A549 (cell line): ENCODE measurements around the gene RERE. TPM values are rescaled to one million over a fixed set of nuclear protein-coding genes. Genes with fewer than 3 reads are reported as not detected.

Experiments
- ATAC-seq, 2 experiments: fragments of 200-7000 bp in 1 of 2; fragments of >200 bp in 1 of 2; cut with Nextera tagmentation in 1 of 2; cut with Tn5 transposase in 1 of 2; 3 replicates each; pipeline versions ENCODE4 v1.8.0 to v1.9.1; 2018 to 2020; ENCODE audit warnings: mild to moderate bottlenecking in 1 of 2, moderate library complexity in 1 of 2
- CTCF ChIA-PET: fragments of 300-600 bp; sonication (Branson Sonifier 250); formaldehyde crosslinking; extraction: SDS; loops from one replicate; lab custom pipeline; 2021; ENCODE audit warnings: antibody characterized with exemption, inconsistent platforms; lab: Yijun Ruan, JAX
- POLR2A ChIA-PET: fragments of 350-600 bp; formaldehyde crosslinking; extraction: SDS; loops from one replicate; lab custom pipeline; 2021; ENCODE audit warnings: antibody characterized with exemption, inconsistent platforms; lab: Yijun Ruan, JAX
- DNase-seq, 2 experiments: peaks; one replicate each; pipeline versions ENCODE4 v3.0.0 to v3.0.0-alpha.2; 2011 to 2016; ENCODE audit warnings: low read depth in 1 of 2, low spot score in 1 of 2
- FAIRE-seq: peaks from 2 replicates; lab custom pipeline; 2011; peaks lifted over from hg19 to GRCh38; lab: Jason Lieb, UNC
- H3K27ac ChIP-seq, 2 experiments: fragments of >200 bp; sonication (Bioruptor Twin); formaldehyde crosslinking; 3 replicates each; pipeline ENCODE4 v1.5.1; 2016 to 2017
- H3K4me1 ChIP-seq: fragments of >200 bp; sonication (Bioruptor Twin); formaldehyde crosslinking; 3 replicates; pipeline ENCODE4 v1.6.1; 2016
- H3K4me2 ChIP-seq: fragments of >200 bp; sonication (Bioruptor Twin); formaldehyde crosslinking; 3 replicates; pipeline ENCODE4 v1.6.1; 2016
- H3K4me3 ChIP-seq: fragments of >200 bp; sonication (Bioruptor Twin); formaldehyde crosslinking; 3 replicates; pipeline ENCODE4 v1.5.1; 2016
- H3K9me3 ChIP-seq: fragments of >200 bp; sonication (Bioruptor Twin); formaldehyde crosslinking; 3 replicates; pipeline ENCODE4 v1.6.1; 2016
- ATOH8 ChIP-seq: fragments of 250-450 bp; sonication (Bioruptor Pico); IDR thresholded peaks from 2 replicates; pipeline ENCODE4 v1.5.0; 2020; ENCODE audit warnings: low read depth, mild to moderate bottlenecking, moderate library complexity
- BHLHE40 ChIP-seq: IDR thresholded peaks from 2 replicates; pipeline ENCODE4 v1.6.1; 2012; ENCODE audit warnings: low read depth, low read length, inconsistent platforms
- CBX2 ChIP-seq: fragments of 200-600 bp; sonication (generic); IDR thresholded peaks from 2 replicates; pipeline ENCODE4 v1.6.1; 2016; ENCODE audit warnings: low read depth, mild to moderate bottlenecking, borderline replicate concordance
- CEBPB ChIP-seq, 2 experiments: fragments of >200 bp in 1 of 2; sonication (Bioruptor Twin) in 1 of 2; formaldehyde crosslinking in 1 of 2; IDR thresholded peaks; 2 replicates each; pipeline ENCODE4 v1.6.1; 2012 to 2016
- CHD4 ChIP-seq: fragments of 200-600 bp; sonication (generic); IDR thresholded peaks from 2 replicates; pipeline ENCODE4 v1.6.1; 2016; ENCODE audit warnings: antibody characterized with exemption, mild to moderate bottlenecking, borderline replicate concordance
- CTCF ChIP-seq: fragments of >200 bp; sonication (Bioruptor Twin); formaldehyde crosslinking; IDR thresholded peaks from 3 replicates; pipeline ENCODE4 v1.5.1; 2016
- E2F6 ChIP-seq: IDR thresholded peaks from 2 replicates; pipeline ENCODE4 v1.6.1; 2012; ENCODE audit warnings: low read depth, borderline replicate concordance
- ESRRA ChIP-seq: fragments of 150-350 bp; IDR thresholded peaks from 2 replicates; pipeline ENCODE4 v1.6.1; 2014; ENCODE audit warnings: mild to moderate bottlenecking, low read length, borderline replicate concordance
- HOXA7 ChIP-seq: fragments of 250-450 bp; sonication (Bioruptor Pico); IDR thresholded peaks from 2 replicates; pipeline ENCODE4 v1.5.0; 2020; ENCODE audit warnings: mild to moderate bottlenecking, moderate library complexity
- HOXB5 ChIP-seq: fragments of 250-450 bp; sonication (Bioruptor Pico); IDR thresholded peaks from 2 replicates; pipeline ENCODE4 v1.5.0; 2020; ENCODE audit warnings: mild to moderate bottlenecking, moderate library complexity
- JUN ChIP-seq, 2 experiments: fragments of >200 bp; sonication (Bioruptor Twin); formaldehyde crosslinking; IDR thresholded peaks; 2 replicates in 1 of 2; 3 replicates in 1 of 2; pipeline ENCODE4 v1.6.1; 2016 to 2017
- KDM1A ChIP-seq: fragments of 200-600 bp; sonication (generic); IDR thresholded peaks from 2 replicates; pipeline ENCODE4 v1.6.1; 2016; ENCODE audit warnings: low read depth, mild to moderate bottlenecking
- MAFK ChIP-seq: fragments of 450-650 bp; IDR thresholded peaks from 2 replicates; pipeline ENCODE4 v1.6.1; 2014; ENCODE audit not compliant: partially characterized antibody
- MYC ChIP-seq: IDR thresholded peaks from 2 replicates; pipeline ENCODE4 v1.6.1; 2012; ENCODE audit warnings: mild to moderate bottlenecking, inconsistent platforms, low read length, improper control_type of control experiment, borderline replicate concordance
- NFE2L2 ChIP-seq: fragments of 150-350 bp; conservative IDR thresholded peaks from 2 replicates; pipeline ENCODE4 v1.6.1; 2014; ENCODE audit warnings: low read length
- RCOR1 ChIP-seq: fragments of 150-350 bp; IDR thresholded peaks from 2 replicates; pipeline ENCODE4 v1.6.1; 2014; ENCODE audit warnings: antibody characterized with exemption, low read length, low read depth
- RFX5 ChIP-seq: fragments of 450-650 bp; IDR thresholded peaks from 2 replicates; pipeline ENCODE4 v1.7.1; 2014; ENCODE audit warnings: antibody characterized with exemption, mild to moderate bottlenecking, moderate library complexity
- RNF2 ChIP-seq: fragments of 200-600 bp; sonication (generic); IDR thresholded peaks from 2 replicates; pipeline ENCODE4 v1.6.1; 2016; ENCODE audit warnings: low read depth, mild to moderate bottlenecking, antibody characterized with exemption, moderate library complexity, borderline replicate concordance
- SMC3 ChIP-seq: fragments of >200 bp; sonication (Bioruptor Twin); formaldehyde crosslinking; IDR thresholded peaks from 3 replicates; pipeline ENCODE4 v1.6.1; 2018; ENCODE audit warnings: inconsistent platforms
- ZC3H11A ChIP-seq: fragments of 450-650 bp; IDR thresholded peaks from 2 replicates; pipeline ENCODE4 v1.6.1; 2014; ENCODE audit warnings: antibody characterized with exemption, mild to moderate bottlenecking
- ZFP36 ChIP-seq: fragments of 450-650 bp; IDR thresholded peaks from 2 replicates; pipeline ENCODE4 v1.6.1; 2014; ENCODE audit warnings: borderline replicate concordance; ENCODE audit not compliant: partially characterized antibody
- WGBS: methylation state at CpG from one replicate; pipeline ENCODE4 v1.1.6; 2017; ENCODE audit errors: missing lambda C conversion rate; 5-methylcytosine and 5-hydroxymethylcytosine counted together
- polyA plus RNA-seq, 4 experiments: library from polyadenylated mRNA; depleted of rRNA in 3 of 4; stranded (reverse); fragments of >200 nt; fragmentation: RNase III in 1 of 4; extraction: RNeasy Plus Mini Kit Qiagen cat#74134 plus additional on column Dnase treatment in 1 of 4; gene quantifications; 2 replicates in 3 of 4; 3 replicates in 1 of 4; pipeline ENCODE4 v1.2.3, GENCODE V29; 2011 to 2017
- TF ChIP-seq, protein P1 (sequence below): fragments of >200 bp; sonication (Bioruptor Twin); formaldehyde crosslinking; IDR thresholded peaks from 2 replicates; pipeline ENCODE4 v1.6.1; 2016

The RERE gene
- polyA plus RNA-seq, 2 of the 4 experiments (the other 2 are of a cell fraction), result 12.6 to 28.6 TPM

DNA sequence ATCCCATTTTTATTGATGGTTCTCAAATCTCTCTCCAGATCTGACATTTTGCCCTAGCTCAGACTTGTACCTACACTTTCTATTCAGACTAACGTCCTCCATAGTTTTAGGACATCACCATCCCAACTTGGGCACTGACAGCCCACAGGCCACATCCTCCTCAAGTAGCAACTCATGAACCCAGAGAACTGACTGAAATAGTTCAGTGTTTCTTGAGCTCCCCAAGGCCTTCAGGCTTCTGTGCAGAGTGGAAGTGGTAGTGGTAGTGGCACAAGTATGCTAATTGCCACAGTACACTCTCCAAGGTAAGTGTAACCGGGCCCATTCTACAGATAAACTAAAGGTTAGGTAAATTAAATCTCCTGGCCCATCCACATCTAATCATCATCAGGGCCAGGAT, 387.0 kb downstream of the RERE start:
- TF ChIP-seq HOXA7, result no peak
- no peak for TF ChIP-seq MAFK
- TF ChIP-seq ATOH8 (CRISPR knock-in tag), result no peak
- TF ChIP-seq ESRRA, result no peak
- TF ChIP-seq MYC, result no peak
- TF ChIP-seq RFX5, result no peak
- TF ChIP-seq ZC3H11A, result no peak
- TF ChIP-seq JUN (IDR thresholded peaks at IDR 0.05), result no peak
- no peak for TF ChIP-seq RCOR1
- no peak for TF ChIP-seq KDM1A
- TF ChIP-seq ZFP36, result no peak
- TF ChIP-seq E2F6, result no peak
- TF ChIP-seq CTCF, result no peak
- WGBS, result 90% methylated on average over 2 of the region's 2 CpGs
- FAIRE-seq (no peak), ATAC-seq (no peak), DNase-seq (no peak)
- H3K9me3 ChIP-seq, result no peaks in the 10 kb centered on the region
- H3K4me3 ChIP-seq, result no peak overlapping the region
- no peak overlapping the region for H3K27ac ChIP-seq
- H3K4me2 ChIP-seq, result no peak overlapping the region
- CTCF ChIA-PET, result no interaction called here
- H3K4me1 ChIP-seq, result no peaks in the 10 kb centered on the region
- POLR2A ChIA-PET, result no interaction called here

- 73% methylated on average over 2 of the region's 2 CpGs for WGBS
- ChIA-PET CTCF (interaction anchor here (1.6 to 1.7 kb wide), 2 partner anchors 9 to 20 kb away, joined by 4 to 7 read pairs; no protein-coding TSS in a partner anchor), POLR2A (no interaction called here)
- H3K27ac ChIP-seq, result no peak overlapping the region
- ATAC-seq, result no peak
- peaks cover 5% of the 10 kb centered on the region; the same call in 2 of the 3 replicates for H3K4me1 ChIP-seq
- no peak for FAIRE-seq
- no peak for TF ChIP-seq NFE2L2
- no peak for TF ChIP-seq HOXB5 (CRISPR knock-in tag)
- no peak for TF ChIP-seq SMC3
- TF ChIP-seq CHD4, result no peak
- no peak for TF ChIP-seq RNF2
- no peak for TF ChIP-seq CBX2
- no peak for TF ChIP-seq BHLHE40
- TF ChIP-seq, protein P1, sequence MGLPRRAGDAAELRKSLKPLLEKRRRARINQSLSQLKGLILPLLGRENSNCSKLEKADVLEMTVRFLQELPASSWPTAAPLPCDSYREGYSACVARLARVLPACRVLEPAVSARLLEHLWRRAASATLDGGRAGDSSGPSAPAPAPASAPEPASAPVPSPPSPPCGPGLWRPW, result no peak
- no peak for TF ChIP-seq CEBPB (IDR thresholded peaks at IDR 0.05)
- TF ChIP-seq, all 56 proteins: peak for 0
- DNase-seq, result no peak
- no peak overlapping the region for H3K4me2 ChIP-seq
- no peaks in the 10 kb centered on the region for H3K9me3 ChIP-seq
- H3K4me3 ChIP-seq, result no peak overlapping the region
Observed at GRCh38 chr1:8429549-8430110, 387.8 kb downstream of the RERE start.
